H1 (cell line): ENCODE measurements around the gene PMEPA1. TPM values are rescaled to one million over a fixed set of nuclear protein-coding genes. Genes with fewer than 3 reads are reported as not detected.

Source experiments
- CTCF ChIA-PET: fragments of 300-600 bp; sonication (Branson Sonifier 250); formaldehyde crosslinking; loops from one replicate; lab custom pipeline; 2021; ENCODE audit not compliant: partially characterized antibody; lab: Charles Lee
- POLR2A ChIA-PET: fragments of 300-600 bp; sonication (Branson Sonifier 250); formaldehyde crosslinking; loops from one replicate; lab custom pipeline; 2021; ENCODE audit warnings: inconsistent platforms; ENCODE audit not compliant: partially characterized antibody; lab: Charles Lee
- DNase-seq, 2 experiments: peaks; one replicate each; pipeline versions ENCODE4 v3.0.0 to v3.0.0-alpha.2; 2010 to 2022; ENCODE audit warnings: low spot score in 2 of 2, low read depth in 1 of 2, mixed read lengths in 1 of 2
- FAIRE-seq: peaks from 2 replicates; lab custom pipeline; 2011; peaks lifted over from hg19 to GRCh38; lab: Jason Lieb, UNC
- H2AFZ ChIP-seq: 2 replicates; pipeline ENCODE4 v1.8.1; 2012; ENCODE audit warnings: low read length, inconsistent platforms
- H2AK5ac ChIP-seq: 2 replicates; pipeline ENCODE4 v1.6.1; 2013; ENCODE audit warnings: low read depth, low read length
- H2BK120ac ChIP-seq: replicated peaks from 2 replicates; pipeline ENCODE3; 2013; ENCODE audit warnings: low read depth, low read length, inconsistent platforms
- H2BK12ac ChIP-seq: 2 replicates; pipeline ENCODE4 v1.6.1; 2013; ENCODE audit warnings: low read depth, low read length
- H2BK15ac ChIP-seq: 2 replicates; pipeline ENCODE4 v1.6.1; 2013; ENCODE audit warnings: low read length
- H2BK20ac ChIP-seq: 2 replicates; pipeline ENCODE4 v1.6.1; 2013; ENCODE audit warnings: low read length
- H2BK5ac ChIP-seq: 2 replicates; pipeline ENCODE4 v1.6.1; 2013; ENCODE audit warnings: low read depth, low read length
- H3K14ac ChIP-seq: 2 replicates; pipeline ENCODE4 v1.6.1; 2013; ENCODE audit warnings: inconsistent platforms; ENCODE audit not compliant: insufficient read length
- H3K18ac ChIP-seq: 2 replicates; pipeline ENCODE4 v1.6.1; 2013; ENCODE audit warnings: low read length; ENCODE audit errors: extremely low read depth
- H3K23ac ChIP-seq: 2 replicates; pipeline ENCODE4 v1.6.1; 2013; ENCODE audit warnings: inconsistent platforms; ENCODE audit not compliant: insufficient read length
- H3K23me2 ChIP-seq: 2 replicates; pipeline ENCODE4 v1.6.1; 2013; ENCODE audit warnings: low read depth, low read length
- H3K27ac ChIP-seq: 2 replicates; pipeline ENCODE4 v1.6.1; 2011; ENCODE audit warnings: low read depth, low read length, inconsistent platforms
- H3K27me3 ChIP-seq, 4 experiments: replicated peaks in 1 of 4; 1 replicate in 1 of 4; 2 replicates in 3 of 4; pipeline versions ENCODE4 v1.6.1 to v1.8.1; 2011 to 2013; ENCODE audit warnings: low read length in 3 of 4, mild to moderate bottlenecking in 3 of 4, inconsistent platforms in 2 of 4, mixed read lengths in 2 of 4, moderate library complexity in 1 of 4; ENCODE audit not compliant: control insufficient read depth in 3 of 4, insufficient read depth in 3 of 4; ENCODE audit errors: extremely low read depth in 1 of 4
- H3K36me3 ChIP-seq, 4 experiments: 2 replicates each; pipeline versions ENCODE4 v1.6.1 to v1.8.1; 2011 to 2013; ENCODE audit warnings: mild to moderate bottlenecking in 4 of 4, low read length in 3 of 4, moderate library complexity in 2 of 4, control low read depth in 1 of 4, inconsistent platforms in 1 of 4; ENCODE audit not compliant: insufficient read depth in 4 of 4, control insufficient read depth in 2 of 4
- H3K4ac ChIP-seq: replicated peaks from 2 replicates; pipeline ENCODE3; 2013; ENCODE audit warnings: low read length, low read depth, mixed read lengths, inconsistent platforms; ENCODE audit not compliant: insufficient read length
- H3K4me1 ChIP-seq, 4 experiments: replicated peaks in 1 of 4; 1 replicate in 1 of 4; 2 replicates in 3 of 4; pipeline versions ENCODE4 v1.6.1 to v1.8.1; 2011 to 2013; ENCODE audit warnings: low read length in 3 of 4, inconsistent platforms in 2 of 4, mixed read lengths in 1 of 4; ENCODE audit not compliant: insufficient read depth in 4 of 4, control insufficient read depth in 3 of 4
- H3K4me2 ChIP-seq, 2 experiments: 2 replicates each; pipeline versions ENCODE4 v1.6.1 to v1.8.1; 2011 to 2013; ENCODE audit warnings: low read depth in 2 of 2, low read length in 2 of 2, control low read depth in 1 of 2, inconsistent platforms in 1 of 2, mild to moderate bottlenecking in 1 of 2; ENCODE audit not compliant: insufficient read depth in 1 of 2
- H3K4me3 ChIP-seq, 4 experiments: fragments of 200-600, 300-600 bp in 1 of 4; sonication (generic), shearing (Covaris generic), sonication (Bioruptor Twin) in 1 of 4; 2 replicates each; pipeline versions ENCODE4 v1.5.1 to v1.8.1; 2011 to 2016; ENCODE audit warnings: low read length in 4 of 4, low read depth in 3 of 4, control low read depth in 2 of 4, inconsistent platforms in 2 of 4, mild to moderate bottlenecking in 2 of 4, mixed read lengths in 1 of 4, moderate library complexity in 1 of 4; ENCODE audit not compliant: insufficient read depth in 2 of 4; ENCODE audit errors: extremely low read depth in 1 of 4
- H3K56ac ChIP-seq: replicated peaks from 2 replicates; pipeline ENCODE3; 2013; ENCODE audit warnings: low read depth, mild to moderate bottlenecking, mixed read lengths, low read length, inconsistent platforms; ENCODE audit not compliant: insufficient read length
- H3K79me1 ChIP-seq: 2 replicates; pipeline ENCODE4 v1.6.1; 2013; ENCODE audit warnings: low read depth, low read length, control low read depth
- H3K79me2 ChIP-seq, 2 experiments: 2 replicates each; pipeline versions ENCODE4 v1.6.1 to v1.8.1; 2012 to 2013; ENCODE audit warnings: low read length in 2 of 2, mild to moderate bottlenecking in 2 of 2, inconsistent platforms in 1 of 2; ENCODE audit not compliant: insufficient read depth in 2 of 2, control insufficient read depth in 1 of 2
- H3K9ac ChIP-seq, 4 experiments: replicated peaks in 1 of 4; 1 replicate in 1 of 4; 2 replicates in 3 of 4; pipeline versions ENCODE4 v1.6.1 to v1.8.1; 2011 to 2013; ENCODE audit warnings: low read depth in 3 of 4, low read length in 3 of 4, control low read depth in 2 of 4, mild to moderate bottlenecking in 2 of 4, moderate library complexity in 2 of 4, inconsistent platforms in 1 of 4; ENCODE audit errors: extremely low read depth in 1 of 4
- H3K9me3 ChIP-seq, 2 experiments: 2 replicates each; pipeline versions ENCODE4 v1.6.1 to v1.8.1; 2012 to 2013; ENCODE audit warnings: mild to moderate bottlenecking in 2 of 2, moderate library complexity in 2 of 2, control low read depth in 1 of 2, inconsistent platforms in 1 of 2, low read depth in 1 of 2, low read length in 1 of 2, mixed read lengths in 1 of 2; ENCODE audit not compliant: insufficient read depth in 2 of 2
- H4K20me1 ChIP-seq, 2 experiments: replicated peaks in 1 of 2; 2 replicates each; pipeline versions ENCODE3 to v1.8.1; 2011 to 2013; ENCODE audit warnings: inconsistent platforms in 2 of 2, low read length in 2 of 2, mild to moderate bottlenecking in 1 of 2; ENCODE audit not compliant: insufficient read depth in 2 of 2, control insufficient read depth in 1 of 2
- H4K5ac ChIP-seq: 2 replicates; pipeline ENCODE4 v1.6.1; 2013; ENCODE audit warnings: low read length, low read depth, mixed read lengths, inconsistent platforms; ENCODE audit not compliant: insufficient read length
- H4K8ac ChIP-seq: 2 replicates; pipeline ENCODE4 v1.8.0; 2013; ENCODE audit warnings: mild to moderate bottlenecking, moderate library complexity, low read length, inconsistent platforms; ENCODE audit not compliant: insufficient read depth; ENCODE audit errors: extremely low read depth
- H4K91ac ChIP-seq: replicated peaks from 2 replicates; pipeline ENCODE3; 2013; ENCODE audit warnings: low read length, mixed read lengths, inconsistent platforms; ENCODE audit not compliant: insufficient read length
- CHD1 ChIP-seq: IDR thresholded peaks from 2 replicates; pipeline ENCODE4 v1.6.1; 2012; ENCODE audit warnings: low read depth, low read length, improper control_type of control experiment
- CREB1 ChIP-seq: IDR thresholded peaks from 2 replicates; pipeline ENCODE4 v1.6.1; 2012; ENCODE audit warnings: inconsistent platforms
- E2F6 ChIP-seq: IDR thresholded peaks from 2 replicates; pipeline ENCODE4 v1.6.1; 2012; ENCODE audit warnings: inconsistent platforms
- NRF1 ChIP-seq: IDR thresholded peaks from 2 replicates; pipeline ENCODE4 v1.6.1; 2011; ENCODE audit warnings: mild to moderate bottlenecking, low read depth, low read length, improper control_type of control experiment
- SP1 ChIP-seq: IDR thresholded peaks from 2 replicates; pipeline ENCODE4 v1.6.1; 2011; ENCODE audit warnings: low read depth, low read length
- WGBS, 2 experiments: shearing (Covaris generic) in 1 of 2; methylation state at CpG; one replicate each; pipeline versions ENCODE4 v1.1.6 to v1.1.7; 2013 to 2015; ENCODE audit warnings: low lambda C conversion rate in 2 of 2, mixed read lengths in 2 of 2, inconsistent platforms in 1 of 2, low coverage in 1 of 2, missing lambda C conversion rate in 1 of 2; ENCODE audit not compliant: insufficient replicate concordance in 2 of 2, insufficient coverage in 1 of 2, insufficient read length in 1 of 2; ENCODE audit errors: extremely low coverage in 1 of 2, missing lambda C conversion rate in 1 of 2; 5-methylcytosine and 5-hydroxymethylcytosine counted together
- polyA plus RNA-seq, 7 experiments: library from polyadenylated mRNA; depleted of rRNA in 3 of 7; stranded (reverse) in 5 of 7; unstranded in 2 of 7; fragments of >200 nt in 5 of 7; fragments of 200-250 nt in 2 of 7; gene quantifications; 1 replicate in 5 of 7; 2 replicates in 1 of 7; 4 replicates in 1 of 7; pipeline versions ENCODE4 v1.2.1 to v1.2.3, GENCODE V29; 2011 to 2013; ENCODE audit warnings: missing spikeins in 2 of 7, mixed read lengths in 2 of 7
- total RNA-seq: library from RNA; stranded (reverse); fragmentation: NEBNext Ultra II Directional; extraction: Animal tissue kit (Norgen Biotek cat#: 25700); gene quantifications from 2 replicates; pipeline ENCODE4 v1.2.1, GENCODE V29; 2021

PMEPA1 gene
- total and polyA plus RNA-seq, 2 of the 8 experiments (the other 6 are each of a cell fraction or from before 2014, with no cell fraction given): 12.7 to 20.5 TPM

- no peak overlapping the region for H2BK20ac ChIP-seq
- peaks cover 28% of the 10 kb centered on the region for H3K79me1 ChIP-seq
- H4K5ac ChIP-seq: no peak overlapping the region
- CTCF ChIA-PET: interaction anchor here (0.9 to 2.4 kb wide), 8 partner anchors 10 to 337 kb away, joined by 3 to 13 read pairs (median 3); no protein-coding TSS in a partner anchor
- H3K27me3 ChIP-seq: no peaks in the 10 kb centered on the region
- H3K9me3 ChIP-seq: no peaks in the 10 kb centered on the region
- no peak overlapping the region for H4K91ac ChIP-seq
- H2BK5ac ChIP-seq: 0 out of 2 replicates have a peak overlapping the region, but pooled peaks have one; percentile 35
- no peak overlapping the region for H2BK120ac ChIP-seq
- H2AK5ac ChIP-seq: peak overlapping the region; percentile 82; the same call in 1 of the 2 replicates
- H2BK12ac ChIP-seq: no peak overlapping the region
- H3K36me3 ChIP-seq: no peaks in the 10 kb centered on the region; a peak in 1 of 8 replicates
- no peak overlapping the region for H3K9ac ChIP-seq
- H3K4me1 ChIP-seq: peaks cover 0 to 15% (median 9%) of the 10 kb centered on the region in 4 experiments; a peak in 5 of 7 replicates
- DNase-seq (no peak), FAIRE-seq (no peak)
- H3K56ac ChIP-seq: no peak overlapping the region
- H2BK15ac ChIP-seq: 0 out of 2 replicates have a peak overlapping the region, but pooled peaks have one; percentile 16
- no peak overlapping the region for H3K14ac ChIP-seq
- TF ChIP-seq NRF1 (no peak), E2F6 (no peak), SP1 (no peak), CREB1 (no peak), CHD1 (no peak)
- no peak overlapping the region; the same call in 1 of the 2 replicates for H4K8ac ChIP-seq
- H3K4ac ChIP-seq: no peak overlapping the region
- WGBS, 2 experiments: 89% methylated on average over 12 of the region's 12 CpGs; no CpG with 5 or more reads in 1 of the 2 experiments
- POLR2A ChIA-PET: interaction anchor here (1.0 to 9.4 kb wide), 2 partner anchors 10 to 16 kb away, joined by 4 to 59 read pairs; partner anchors contain the start of gene PMEPA1
- H2AFZ ChIP-seq: no peak overlapping the region
- H3K4me3 ChIP-seq: no peak overlapping the region
- H3K23me2 ChIP-seq: no peaks in the 10 kb centered on the region
- H3K4me2 ChIP-seq: no peak overlapping the region
- H3K79me2 ChIP-seq: peaks cover 9 to 79% of the 10 kb centered on the region in 2 experiments; a peak in 3 of 4 replicates
- no peak overlapping the region; the same call in 1 of the 2 replicates for H3K18ac ChIP-seq
- H3K27ac ChIP-seq: no peak overlapping the region
- H3K23ac ChIP-seq: no peak overlapping the region
- peaks cover 22 to 37% of the 10 kb centered on the region in 2 experiments for H4K20me1 ChIP-seq
Measured at GRCh38 chr20:57691699-57692098, 18.1 kb downstream of the PMEPA1 start.
